ENCODE measurements around the gene PRKN. TPM values are rescaled to one million over a fixed set of nuclear protein-coding genes. Genes with fewer than 3 reads are reported as not detected.

Gene PRKN
- total and polyA plus RNA-seq, 5 experiments from 2014 or later, result 2.2 to 5.6 (median 3.5) TPM

- POLR2A ChIA-PET, result no interaction called here
- Mint-ChIP-seq H3K36me3 (peaks cover 2 to 9% (median 6%) of the 10 kb centered on the region in 3 donors), H3K4me3 (no peak overlapping the region), H3K27me3 (no peaks in the 10 kb centered on the region), H3K4me1 (no peaks in the 10 kb centered on the region), H3K9me3 (peaks cover 0 to 15% (median 2%) of the 10 kb centered on the region in 9 donors), H3K27ac (no peak overlapping the region)
- DNase-seq (no peak), ATAC-seq (no peak)
These were observed 981.9 kb downstream of the PRKN start for GRCh38 chr6:161745594-161746141.

- no peak overlapping the region for H3K4me3 Mint-ChIP-seq
- no peak for DNase-seq
- ATAC-seq, result no peak
These were observed 982.4 kb downstream of the PRKN start for GRCh38 chr6:161745128-161745527.

GRCh38 chr6:161744211-161745067 lies 983.1 kb downstream of the PRKN start:
- peaks cover 0 to 20% (median 4%) of the 10 kb centered on the region in 9 donors for H3K9me3 Mint-ChIP-seq

More at GRCh38 chr6:161745128-161745527, 982.4 kb downstream of the PRKN start:
- POLR2A ChIA-PET, result no interaction called here
- Mint-ChIP-seq H3K4me1 (no peaks in the 10 kb centered on the region), H3K27ac (no peak overlapping the region), H3K9me3 (peaks cover 0 to 18% (median 5%) of the 10 kb centered on the region in 9 donors), H3K27me3 (no peaks in the 10 kb centered on the region), H3K36me3 (peaks cover 2 to 13% (median 6%) of the 10 kb centered on the region in 3 donors)

GRCh38 chr6:161743509-161744178 lies 983.9 kb downstream of the PRKN start:
- no peaks in the 10 kb centered on the region for H3K4me1 Mint-ChIP-seq
- H3K4me3 Mint-ChIP-seq, result no peak overlapping the region
- POLR2A ChIA-PET, result no interaction called here
- H3K9me3 Mint-ChIP-seq, result peaks cover 0 to 22% (median 4%) of the 10 kb centered on the region in 9 donors
- no peak overlapping the region for H3K27ac Mint-ChIP-seq
- peaks cover 2 to 13% (median 6%) of the 10 kb centered on the region in 3 donors for H3K36me3 Mint-ChIP-seq
- ATAC-seq, result no peak
- H3K27me3 Mint-ChIP-seq, result no peaks in the 10 kb centered on the region
- DNase-seq, result no peak

More at GRCh38 chr6:161744211-161745067, 983.1 kb downstream of the PRKN start:
- no peaks in the 10 kb centered on the region for H3K4me1 Mint-ChIP-seq
- no peak overlapping the region for H3K4me3 Mint-ChIP-seq
- no peak for ATAC-seq
- H3K27me3 Mint-ChIP-seq, result no peaks in the 10 kb centered on the region
- H3K27ac Mint-ChIP-seq, result no peak overlapping the region
- POLR2A ChIA-PET, result no interaction called here
- H3K36me3 Mint-ChIP-seq, result peaks cover 2 to 13% (median 6%) of the 10 kb centered on the region in 3 donors
- no peak for DNase-seq

- no peak overlapping the region for H3K4me3 Mint-ChIP-seq
- H3K27me3 Mint-ChIP-seq, result peaks cover 0 to 4% (median 0%) of the 10 kb centered on the region in 5 donors
- DNase-seq (no peak), ATAC-seq (no peak)
- peaks cover 1 to 19% (median 2%) of the 10 kb centered on the region in 3 donors for H3K36me3 Mint-ChIP-seq
- POLR2A ChIA-PET, result no interaction called here
- peaks cover 0 to 23% (median 4%) of the 10 kb centered on the region in 9 donors for H3K9me3 Mint-ChIP-seq
- no peak overlapping the region for H3K27ac Mint-ChIP-seq
- peaks cover 0 to 2% (median 0%) of the 10 kb centered on the region in 4 donors for H3K4me1 Mint-ChIP-seq
These were observed 987.1 kb downstream of the PRKN start for GRCh38 chr6:161740486-161740885.

DNA sequence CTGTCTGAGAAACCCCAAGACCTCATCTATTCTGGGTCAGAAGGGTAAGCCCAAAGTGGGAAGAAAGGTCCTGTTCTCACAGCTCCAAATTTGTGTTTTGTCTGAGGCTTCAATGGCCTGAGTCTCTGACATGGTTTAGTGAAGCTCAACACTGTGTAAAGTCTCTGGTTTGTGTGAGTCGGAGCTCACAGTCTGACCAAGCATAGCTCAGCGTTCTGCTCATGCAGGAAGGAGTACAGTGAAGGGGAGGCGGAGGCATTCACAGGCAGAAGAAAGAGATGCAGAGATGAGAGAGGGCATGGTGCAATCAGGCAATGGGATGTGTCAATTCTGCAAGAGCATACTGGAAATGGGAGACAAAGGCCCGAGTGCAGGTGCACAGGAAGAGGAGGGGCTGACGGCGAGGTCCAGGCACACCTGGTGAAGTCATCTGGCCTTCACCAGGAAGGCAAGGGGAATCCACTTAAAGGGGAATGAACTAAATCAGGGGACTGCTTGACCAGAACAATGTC lies 990.7 kb downstream of the PRKN start:
- peaks cover 0 to 2% (median 0%) of the 10 kb centered on the region in 4 donors for H3K4me1 Mint-ChIP-seq
- peaks cover 0 to 15% (median 1%) of the 10 kb centered on the region in 3 donors for H3K36me3 Mint-ChIP-seq
- H3K4me3 Mint-ChIP-seq, result no peak overlapping the region
- H3K27ac Mint-ChIP-seq, result no peak overlapping the region
- DNase-seq (no peak), ATAC-seq (no peak)
- H3K9me3 Mint-ChIP-seq, result peaks cover 0 to 13% (median 3%) of the 10 kb centered on the region in 9 donors
- peaks cover 0 to 4% (median 0%) of the 10 kb centered on the region in 5 donors for H3K27me3 Mint-ChIP-seq
- POLR2A ChIA-PET, result no interaction called here

GRCh38 chr6:161736326-161736725 lies 991.2 kb downstream of the PRKN start:
- POLR2A ChIA-PET, result no interaction called here
- Mint-ChIP-seq H3K36me3 (peaks cover 0 to 15% (median 1%) of the 10 kb centered on the region in 3 donors), H3K9me3 (peaks cover 0 to 13% (median 3%) of the 10 kb centered on the region in 9 donors), H3K27me3 (peaks cover 0 to 4% (median 0%) of the 10 kb centered on the region in 5 donors), H3K4me3 (no peak overlapping the region), H3K4me1 (peaks cover 0 to 2% (median 0%) of the 10 kb centered on the region in 4 donors), H3K27ac (no peak overlapping the region)
- no peak for DNase-seq
- no peak for ATAC-seq

- Mint-ChIP-seq H3K4me1 (peaks cover 0 to 2% (median 0%) of the 10 kb centered on the region in 4 donors), H3K4me3 (no peak overlapping the region), H3K27ac (no peak overlapping the region), H3K27me3 (peaks cover 0 to 4% (median 0%) of the 10 kb centered on the region in 5 donors), H3K36me3 (peaks cover 0 to 5% (median 1%) of the 10 kb centered on the region in 3 donors), H3K9me3 (peaks cover 0 to 20% (median 8%) of the 10 kb centered on the region in 9 donors)
- no peak for DNase-seq
- POLR2A ChIA-PET, result no interaction called here
- ATAC-seq, result no peak
These were observed 995.0 kb downstream of the PRKN start for GRCh38 chr6:161732594-161732993.

- peaks cover 0 to 17% (median 4%) of the 10 kb centered on the region in 9 donors for H3K9me3 Mint-ChIP-seq
- peaks cover 0 to 4% (median 0%) of the 10 kb centered on the region in 3 donors for H3K36me3 Mint-ChIP-seq
- H3K4me1 Mint-ChIP-seq, result no peaks in the 10 kb centered on the region
- DNase-seq (no peak), ATAC-seq (no peak)
- POLR2A ChIA-PET, result no interaction called here
- H3K27me3 Mint-ChIP-seq, result no peaks in the 10 kb centered on the region
- H3K27ac Mint-ChIP-seq, result no peak overlapping the region
- H3K4me3 Mint-ChIP-seq, result no peak overlapping the region
These were observed 1000.3 kb downstream of the PRKN start for GRCh38 chr6:161727083-161727833.

DNA sequence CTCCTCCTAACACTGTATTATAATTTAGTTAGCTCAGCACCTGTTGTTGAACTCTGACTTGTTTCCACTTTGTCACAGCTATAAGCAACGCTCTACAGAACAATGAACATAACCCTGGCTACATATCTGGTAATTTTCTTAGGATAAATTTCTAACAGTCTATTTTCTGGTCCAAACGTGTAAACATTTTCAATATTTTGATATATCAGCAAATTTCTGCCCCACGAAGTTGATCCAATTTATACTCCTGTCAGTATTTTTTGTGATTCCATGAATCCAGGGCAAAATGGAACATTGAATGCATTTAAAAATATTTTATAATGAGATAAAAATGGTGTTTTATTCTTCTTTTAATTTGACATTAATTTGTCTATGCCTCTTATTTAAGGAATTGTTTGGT lies 1005.2 kb downstream of the PRKN start:
- ATAC-seq, result no peak
- peaks cover 0 to 4% (median 2%) of the 10 kb centered on the region in 3 donors for H3K36me3 Mint-ChIP-seq
- H3K9me3 Mint-ChIP-seq, result peaks cover 0 to 2% (median 0%) of the 10 kb centered on the region in 9 donors
- POLR2A ChIA-PET, result no interaction called here
- H3K4me3 Mint-ChIP-seq, result no peak overlapping the region
- no peak for DNase-seq
- H3K27ac Mint-ChIP-seq, result no peak overlapping the region
- H3K4me1 Mint-ChIP-seq, result no peaks in the 10 kb centered on the region
- H3K27me3 Mint-ChIP-seq, result no peaks in the 10 kb centered on the region

- DNase-seq, result no peak
- Mint-ChIP-seq H3K27ac (no peak overlapping the region), H3K36me3 (peaks cover 0 to 5% (median 4%) of the 10 kb centered on the region in 3 donors), H3K4me1 (no peaks in the 10 kb centered on the region), H3K27me3 (no peaks in the 10 kb centered on the region), H3K9me3 (peaks cover 0 to 5% (median 0%) of the 10 kb centered on the region in 9 donors), H3K4me3 (no peak overlapping the region)
- POLR2A ChIA-PET, result no interaction called here
- no peak for ATAC-seq
These were observed 1006.1 kb downstream of the PRKN start for GRCh38 chr6:161721511-161721910.

GRCh38 chr6:161716176-161716575 lies 1011.4 kb downstream of the PRKN start:
- no peaks in the 10 kb centered on the region for H3K4me1 Mint-ChIP-seq
- H3K9me3 Mint-ChIP-seq, result peaks cover 0 to 20% (median 2%) of the 10 kb centered on the region in 9 donors
- ATAC-seq (no peak), DNase-seq (no peak)
- H3K27ac Mint-ChIP-seq, result no peak overlapping the region
- no peaks in the 10 kb centered on the region for H3K27me3 Mint-ChIP-seq
- H3K4me3 Mint-ChIP-seq, result no peak overlapping the region
- H3K36me3 Mint-ChIP-seq, result peaks cover 0 to 13% (median 6%) of the 10 kb centered on the region in 3 donors
- POLR2A ChIA-PET, result no interaction called here

Data from naive thymus-derived CD8-positive, alpha-beta T cell (primary cell).